GM18517 (cell line): ENCODE measurements around the gene PCSK6.

Experiments
- ATAC-seq: cut with Tn5 transposase; IDR thresholded peaks from one replicate; pipeline ENCODE4 v1.9.1; 2021; ENCODE audit warnings: mild to moderate bottlenecking, moderate library complexity; ENCODE audit not compliant: unreplicated experiment

PCSK6 gene

GRCh38 chr15:101523560-101523940, 34.0 kb upstream of the PCSK6 start:
- no peak for ATAC-seq

- ATAC-seq, result no peak
Measured at GRCh38 chr15:101522621-101523559, 33.4 kb upstream of the PCSK6 start.

GRCh38 chr15:101522091-101522490, 32.6 kb upstream of the PCSK6 start:
- no peak for ATAC-seq

- no peak for ATAC-seq
Measured at GRCh38 chr15:101521591-101521990, 32.1 kb upstream of the PCSK6 start.

- ATAC-seq, result no peak
Measured at GRCh38 chr15:101521069-101521468, 31.6 kb upstream of the PCSK6 start.

GRCh38 chr15:101520395-101520794, 30.9 kb upstream of the PCSK6 start:
- ATAC-seq, result no peak

GRCh38 chr15:101517504-101517903, 28.0 kb upstream of the PCSK6 start:
- ATAC-seq, result no peak

- ATAC-seq, result no peak
Measured at GRCh38 chr15:101514318-101514717, 24.8 kb upstream of the PCSK6 start.

- ATAC-seq, result no peak
Measured at GRCh38 chr15:101511717-101512116, 22.2 kb upstream of the PCSK6 start.

- no peak for ATAC-seq
Measured at GRCh38 chr15:101510212-101511197, 21.0 kb upstream of the PCSK6 start.

GRCh38 chr15:101509279-101509678, 19.8 kb upstream of the PCSK6 start:
- no peak for ATAC-seq

GRCh38 chr15:101506491-101506890, 17.0 kb upstream of the PCSK6 start:
- ATAC-seq, result no peak

- no peak for ATAC-seq
Measured at GRCh38 chr15:101505610-101506337, 16.3 kb upstream of the PCSK6 start.

- no peak for ATAC-seq
Measured at GRCh38 chr15:101504866-101505609, 15.5 kb upstream of the PCSK6 start.

GRCh38 chr15:101504373-101504772, 14.9 kb upstream of the PCSK6 start:
- no peak for ATAC-seq

GRCh38 chr15:101503296-101503599, 13.7 kb upstream of the PCSK6 start:
- ATAC-seq, result no peak

- no peak for ATAC-seq
Measured at GRCh38 chr15:101502572-101503295, 13.2 kb upstream of the PCSK6 start.

- no peak for ATAC-seq
Measured at GRCh38 chr15:101501703-101502373, 12.3 kb upstream of the PCSK6 start.

- no peak for ATAC-seq
Measured at GRCh38 chr15:101500865-101501551, 11.5 kb upstream of the PCSK6 start.
